Mucosa of stomach (tissue), 1 donor: ENCODE measurements around the gene KIF27.
"Not testable (repeated sequence)": the region's sequence is repeated elsewhere in the genome, so short reads cannot be mapped to it uniquely, and the experiment has no call there.

Experiments
- H3K27me3 ChIP-seq: one replicate; pipeline ENCODE4 v1.7.0; 2013; ENCODE audit warnings: mild to moderate bottlenecking, low read length; ENCODE audit not compliant: control insufficient read depth, insufficient read depth
- H3K36me3 ChIP-seq: one replicate; pipeline ENCODE4 v1.7.0; 2013; ENCODE audit warnings: low read length; ENCODE audit not compliant: control insufficient read depth, insufficient read depth
- H3K4me1 ChIP-seq: one replicate; pipeline ENCODE4 v1.7.0; 2013; ENCODE audit warnings: mild to moderate bottlenecking, low read length; ENCODE audit not compliant: control insufficient read depth, insufficient read depth
- H3K4me3 ChIP-seq: one replicate; pipeline ENCODE4 v1.7.0; 2013; ENCODE audit warnings: low read length
- H3K9ac ChIP-seq: one replicate; pipeline ENCODE4 v1.7.0; 2013; ENCODE audit warnings: mild to moderate bottlenecking, low read length, moderate library complexity
- H3K9me3 ChIP-seq: one replicate; pipeline ENCODE4 v1.7.0; 2013; ENCODE audit warnings: mild to moderate bottlenecking, low read length, moderate library complexity; ENCODE audit not compliant: control insufficient read depth
- donor health status: Pancreatic carcinoma.

The KIF27 gene

DNA sequence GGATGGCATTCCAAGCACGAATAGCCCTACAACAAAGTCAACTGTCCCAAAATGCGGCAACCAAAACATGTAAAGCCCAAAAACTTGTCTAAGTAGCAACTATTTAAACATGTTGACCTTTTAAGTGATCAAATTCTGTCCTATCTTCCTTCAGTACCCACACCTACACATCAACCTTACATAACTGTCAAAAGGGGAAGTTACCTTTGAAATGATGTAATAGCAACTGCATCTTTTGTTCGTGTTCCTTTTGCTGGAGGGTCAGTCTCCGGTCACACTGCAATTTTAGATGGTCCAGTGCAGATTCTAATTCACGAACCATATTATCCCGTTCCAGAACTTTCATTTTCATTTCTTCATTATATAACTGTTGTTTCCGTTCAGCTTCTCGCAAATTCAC lies 71.3 kb downstream of the KIF27 start:
- H3K27me3 ChIP-seq, H3K4me1 ChIP-seq, H3K9ac ChIP-seq, H3K4me3 ChIP-seq, H3K36me3 ChIP-seq, H3K9me3 ChIP-seq: not testable (repeated sequence)

DNA sequence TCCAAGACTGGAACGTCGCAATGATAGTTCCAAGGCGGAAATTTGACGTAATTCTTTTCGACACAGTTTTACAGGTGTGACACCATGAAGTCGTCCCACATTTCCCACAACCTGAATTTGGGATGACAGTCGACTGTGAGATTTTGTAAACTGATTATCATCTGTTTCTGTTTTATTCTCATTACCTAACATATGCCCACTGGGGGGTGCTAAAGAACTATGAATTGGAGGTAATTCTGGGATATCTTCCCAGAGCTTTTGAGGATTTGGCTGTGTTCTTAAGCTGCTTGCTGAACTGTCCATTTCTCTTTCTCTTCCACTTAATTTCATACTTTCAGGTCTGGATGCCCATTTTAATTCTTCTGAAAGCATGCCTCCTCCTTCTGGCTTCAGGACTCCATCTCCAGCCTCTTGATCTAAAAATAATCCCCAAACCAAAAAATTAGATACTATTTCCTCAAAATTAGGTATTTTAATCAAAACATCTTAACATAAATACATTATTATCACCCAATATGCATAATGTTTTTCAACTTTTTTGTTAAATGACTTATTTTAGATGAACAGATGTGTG lies 84.1 kb downstream of the KIF27 start:
- H3K27me3 ChIP-seq, H3K36me3 ChIP-seq: not testable (repeated sequence)

DNA sequence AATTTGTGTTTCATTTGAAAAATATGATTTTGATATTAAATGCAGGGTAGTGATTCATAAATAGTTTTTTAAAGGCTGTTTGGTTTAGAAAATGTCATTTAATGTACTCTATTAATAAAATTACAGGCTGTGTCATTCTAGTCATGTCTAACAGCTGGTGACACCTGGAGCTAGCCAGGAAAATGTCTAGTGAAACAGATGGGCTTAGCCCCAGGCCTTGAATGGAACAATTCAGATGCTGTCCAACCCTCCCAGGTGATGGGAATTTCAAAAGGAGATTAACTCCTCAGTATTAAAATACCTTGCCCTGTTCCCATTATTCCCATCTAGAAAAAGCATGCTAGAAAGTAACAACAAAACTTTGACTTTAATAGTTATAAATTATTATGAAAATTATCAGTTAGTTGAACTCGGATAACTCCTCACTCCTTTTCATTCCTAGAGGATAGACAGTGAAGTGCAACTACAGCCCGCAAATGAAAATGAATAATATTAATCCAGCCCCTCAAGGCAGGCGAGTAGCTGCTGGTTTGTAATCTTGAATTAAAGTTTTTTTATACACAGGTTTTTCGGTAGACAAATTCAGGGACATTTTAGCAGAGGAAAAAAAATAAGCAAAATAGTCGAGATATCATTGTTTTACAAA lies 90.7 kb downstream of the KIF27 start:
- H3K36me3 ChIP-seq, H3K9ac ChIP-seq, H3K4me3 ChIP-seq, H3K9me3 ChIP-seq, H3K27me3 ChIP-seq, H3K4me1 ChIP-seq: not testable (repeated sequence)

More for the DNA sequence above, 84.1 kb downstream of the KIF27 start:
- not testable (repeated sequence) for H3K9me3 ChIP-seq, H3K9ac ChIP-seq, H3K4me1 ChIP-seq, H3K4me3 ChIP-seq

DNA sequence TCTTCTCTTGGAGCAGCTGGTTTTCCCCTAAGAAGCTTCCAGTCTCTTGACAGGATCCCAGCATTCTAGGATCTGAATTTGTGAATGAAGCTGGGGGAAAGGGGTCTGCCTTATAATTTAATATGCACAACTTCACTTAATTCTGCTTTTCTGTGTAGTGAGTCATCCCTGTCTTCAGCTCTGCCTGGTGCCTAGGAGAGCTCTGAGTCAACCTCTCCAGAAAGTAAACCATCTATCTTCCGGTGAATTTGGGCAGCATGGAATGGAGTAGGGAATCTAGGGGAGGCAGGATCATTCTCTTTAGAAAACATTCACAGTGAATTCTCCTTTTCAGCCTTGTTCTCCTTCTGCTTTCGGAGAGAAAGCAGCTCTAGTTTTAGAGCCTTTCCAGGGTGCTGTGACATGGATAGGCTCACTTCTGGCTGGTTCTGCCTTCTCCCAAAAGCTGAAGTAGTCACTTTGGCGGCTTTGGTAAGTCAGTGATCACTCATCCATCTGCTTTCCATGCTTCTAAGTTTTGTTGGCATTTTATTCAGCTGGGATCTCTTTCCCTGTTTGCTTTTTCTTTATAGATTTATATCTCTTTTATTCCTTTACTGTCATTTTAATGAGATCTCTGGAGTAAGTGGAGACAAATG lies 96.1 kb downstream of the KIF27 start:
- H3K36me3 ChIP-seq, H3K4me1 ChIP-seq, H3K9me3 ChIP-seq, H3K4me3 ChIP-seq, H3K9ac ChIP-seq, H3K27me3 ChIP-seq: not testable (repeated sequence)

DNA sequence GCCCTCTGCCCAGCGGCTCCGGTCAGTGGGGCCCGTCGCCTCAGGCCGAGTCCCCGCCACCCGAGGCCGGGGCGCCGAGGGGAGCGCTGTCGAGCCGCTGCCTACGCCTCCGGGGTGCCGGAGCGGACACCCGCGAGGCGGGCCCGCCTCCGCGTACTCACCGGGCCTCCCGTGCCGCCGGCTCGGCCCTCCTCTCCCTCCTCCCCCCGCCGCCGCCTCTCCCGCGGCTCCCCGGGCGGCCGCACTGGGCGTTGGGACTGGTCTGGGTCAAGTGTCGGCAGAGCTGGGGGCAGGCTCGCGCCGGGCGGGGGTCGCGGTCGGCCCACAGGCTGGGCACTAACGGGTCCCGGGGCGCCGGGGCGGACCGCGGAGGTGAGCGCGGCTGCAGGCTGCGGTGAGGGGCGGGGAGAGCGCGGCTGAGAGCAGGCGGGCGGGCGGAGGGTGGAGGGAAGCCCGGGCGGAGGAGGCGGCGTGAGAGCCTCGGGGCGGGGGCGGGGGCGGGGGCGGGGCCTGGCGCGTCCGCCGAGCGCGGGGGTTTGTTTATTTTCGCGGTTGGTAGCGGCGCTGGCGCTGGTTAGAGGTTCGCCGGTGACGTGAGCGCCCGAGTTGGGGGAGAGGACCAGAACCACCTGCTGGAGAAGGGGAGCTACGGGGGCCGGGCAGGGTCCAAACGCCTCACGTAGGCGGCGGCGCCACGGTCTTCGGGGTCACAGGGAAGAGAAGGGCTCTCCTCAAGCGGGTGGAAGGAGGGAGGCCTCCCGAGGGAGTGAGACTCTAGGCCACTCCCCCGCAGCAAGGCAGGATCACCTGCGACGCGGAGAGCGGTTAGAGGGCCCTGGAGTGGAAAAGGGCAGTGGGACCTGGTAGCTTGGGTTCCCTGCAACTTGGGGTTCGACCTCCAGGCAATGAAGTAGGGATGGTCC lies 103.6 kb downstream of the KIF27 start, which contains the start of gene GKAP1:
TSS of gene GKAP1 (minus strand) at position 414 of the 923 bp plus-strand sequence. CDS start 11,252 bp downstream, outside the sequence.
- H3K4me1 ChIP-seq, H3K4me3 ChIP-seq, H3K9me3 ChIP-seq, H3K36me3 ChIP-seq, H3K27me3 ChIP-seq: not testable (repeated sequence)
- H3K9ac ChIP-seq = peak within 1 kb of the TSS; percentile 64

DNA sequence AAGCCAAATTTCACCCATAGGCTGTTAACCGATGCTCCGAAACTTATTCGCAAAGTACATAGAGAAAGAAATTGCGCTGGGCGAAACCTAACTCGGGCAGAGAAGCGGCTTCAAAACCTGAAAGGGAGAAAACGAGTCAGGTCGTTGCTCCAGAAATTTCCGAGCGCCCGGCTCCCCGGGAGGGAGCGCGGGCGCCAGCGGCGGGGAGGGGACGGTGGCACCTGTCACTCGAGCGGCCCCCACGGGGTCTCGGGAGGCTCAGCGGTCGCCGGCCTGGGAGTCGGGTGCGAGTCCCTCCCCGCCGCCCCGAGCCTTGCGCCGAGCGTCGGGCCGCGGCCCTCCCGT lies 104.2 kb downstream of the KIF27 start:
- H3K4me3 ChIP-seq, H3K27me3 ChIP-seq, H3K36me3 ChIP-seq, H3K4me1 ChIP-seq, H3K9me3 ChIP-seq: not testable (repeated sequence)
- H3K9ac ChIP-seq = peak overlapping the region; percentile 64

DNA sequence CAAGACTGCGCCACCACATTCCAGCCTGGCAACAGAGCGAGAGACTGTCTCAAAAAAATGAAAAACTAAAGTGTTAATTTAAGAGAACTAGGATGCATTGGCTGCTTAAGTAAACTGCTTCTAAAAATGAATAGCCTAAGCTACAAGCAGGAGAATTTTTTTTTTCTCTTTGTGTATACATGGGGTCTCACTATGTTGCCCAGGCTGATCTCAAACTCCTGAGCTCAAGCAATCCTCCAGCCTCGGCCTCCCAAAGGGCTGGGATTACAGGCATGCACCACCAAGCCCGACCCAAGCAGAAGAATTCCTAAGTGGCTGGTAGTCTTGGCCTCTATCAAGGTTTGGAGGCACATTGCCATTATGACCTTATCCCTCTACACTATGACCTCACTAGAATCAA lies 106.1 kb downstream of the KIF27 start:
- H3K4me1 ChIP-seq, H3K36me3 ChIP-seq, H3K9me3 ChIP-seq, H3K9ac ChIP-seq, H3K4me3 ChIP-seq, H3K27me3 ChIP-seq: not testable (repeated sequence)

DNA sequence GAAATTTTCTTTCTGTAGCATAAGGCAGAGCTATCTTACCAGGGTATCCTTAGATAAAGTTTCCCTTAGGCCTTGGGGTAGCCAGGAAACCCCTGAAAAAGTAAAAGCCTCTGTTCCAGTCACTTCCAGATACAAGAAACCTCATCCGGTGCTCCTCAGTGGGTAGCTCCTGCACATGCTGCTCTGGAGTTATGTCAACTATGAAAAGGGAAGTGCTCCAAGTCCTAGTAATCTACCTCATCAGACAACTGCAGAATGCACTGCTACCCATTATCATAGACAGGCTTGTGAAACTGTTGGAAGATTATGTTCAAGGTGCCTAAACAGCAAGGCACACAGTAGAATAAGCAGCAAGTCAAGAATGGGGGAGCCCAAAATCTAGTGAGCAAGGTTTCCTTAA lies 112.0 kb downstream of the KIF27 start:
- not testable (repeated sequence) for H3K4me1 ChIP-seq, H3K9me3 ChIP-seq, H3K4me3 ChIP-seq, H3K36me3 ChIP-seq, H3K27me3 ChIP-seq, H3K9ac ChIP-seq

DNA sequence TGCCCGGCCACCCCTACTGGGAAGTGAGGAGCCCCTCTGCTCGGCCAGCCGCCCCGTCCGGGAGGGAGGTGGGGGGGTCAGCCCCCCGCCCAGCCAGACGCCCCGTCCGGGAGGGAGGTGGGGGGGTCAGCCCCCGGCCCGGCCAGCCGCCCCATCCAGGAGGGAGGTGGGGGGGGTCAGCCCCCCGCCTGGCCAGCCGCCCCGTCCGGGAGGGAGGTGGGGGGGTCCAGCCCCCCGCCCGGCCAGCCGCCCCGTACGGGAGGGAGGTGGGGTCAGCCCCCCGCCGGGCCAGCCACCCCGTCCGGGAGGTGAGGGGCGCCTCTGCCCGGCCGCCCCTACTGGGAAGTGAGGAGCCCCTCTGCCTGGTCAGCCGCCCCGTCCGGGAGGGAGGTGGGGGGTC lies 116.8 kb downstream of the KIF27 start:
- H3K27me3 ChIP-seq, H3K36me3 ChIP-seq, H3K4me3 ChIP-seq, H3K9me3 ChIP-seq, H3K9ac ChIP-seq, H3K4me1 ChIP-seq: not testable (repeated sequence)

DNA sequence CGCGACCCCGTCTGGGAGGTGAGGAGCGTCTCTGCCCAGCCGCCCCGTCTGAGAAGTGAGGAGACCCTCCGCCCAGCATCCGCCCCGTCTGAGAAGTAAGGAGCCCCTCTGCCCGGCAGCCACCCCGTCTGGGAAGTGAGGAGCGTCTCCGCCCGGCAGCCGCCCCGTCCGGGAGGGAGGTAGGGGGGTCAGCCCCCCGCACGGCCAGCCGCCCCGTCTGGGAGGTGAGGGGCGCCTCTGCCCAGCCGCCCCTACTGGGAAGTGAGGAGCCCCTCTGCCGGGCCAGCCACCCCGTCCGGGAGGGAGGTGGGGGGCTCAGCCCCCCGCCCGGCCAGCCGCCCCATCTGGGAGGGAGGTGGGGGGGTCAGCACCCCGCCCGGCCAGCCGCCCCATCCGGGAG lies 117.3 kb downstream of the KIF27 start:
- not testable (repeated sequence) for H3K9ac ChIP-seq, H3K27me3 ChIP-seq, H3K9me3 ChIP-seq, H3K4me3 ChIP-seq, H3K4me1 ChIP-seq, H3K36me3 ChIP-seq

DNA sequence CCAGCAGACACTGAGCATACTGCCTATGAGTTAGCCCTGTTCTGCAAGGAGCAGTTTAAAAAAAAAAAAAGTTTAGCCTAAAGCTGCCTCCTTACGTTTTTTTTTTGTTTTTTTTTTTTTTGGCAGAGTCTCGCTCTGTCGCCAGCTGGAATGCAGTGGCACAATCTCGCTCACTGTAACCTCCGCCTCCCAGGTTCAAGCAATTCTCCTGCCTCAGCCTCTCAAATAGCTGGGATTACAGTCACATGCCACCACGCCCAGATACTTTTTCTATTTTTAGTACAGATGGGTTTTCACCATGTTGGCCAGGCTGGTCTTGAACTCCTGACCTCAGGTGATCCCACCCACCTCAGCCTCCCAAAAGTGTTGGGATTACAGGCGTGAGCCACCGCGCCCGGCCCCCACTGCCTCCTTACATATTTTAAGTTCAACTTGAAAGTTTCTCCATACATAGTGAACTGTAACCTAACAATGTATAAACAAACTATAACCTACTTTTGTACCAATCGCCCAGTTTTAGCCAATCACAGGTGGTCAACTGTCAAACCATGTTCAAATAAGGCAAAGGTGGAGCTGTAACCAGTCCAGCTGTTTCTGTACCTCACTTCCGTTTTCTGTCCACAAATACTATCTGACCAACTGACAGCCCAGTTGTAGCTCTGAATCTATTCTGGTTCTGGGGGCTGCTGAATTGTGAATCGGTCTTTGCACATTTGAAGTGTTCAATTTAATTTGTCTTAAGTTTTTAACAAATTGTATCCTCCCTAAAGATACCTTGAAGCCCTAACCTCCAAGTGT lies 120.8 kb downstream of the KIF27 start:
- Histone ChIP-seq H3K9me3 (no peaks in the 10 kb centered on the region), H3K9ac (no peak overlapping the region), H3K27me3 (no peaks in the 10 kb centered on the region), H3K4me3 (no peak overlapping the region), H3K4me1 (no peaks in the 10 kb centered on the region), H3K36me3 (no peaks in the 10 kb centered on the region)
